ENCODE results near the gene KIAA1217.

The KIAA1217 gene

GRCh38 chr10:24536636-24537035 is 327.7 kb downstream of the KIAA1217 start:
- no peak for DNase-seq (ENCODE audit: low read depth in 2 of 2, low spot score in 1 of 2)

GRCh38 chr10:24541239-24541753 is 332.4 kb downstream of the KIAA1217 start:
- no peak for DNase-seq (ENCODE audit: low read depth in 2 of 2, low spot score in 1 of 2)

- DNase-seq (ENCODE audit: low read depth in 2 of 2, low spot score in 1 of 2) = no peak
These were observed 333.7 kb downstream of the KIAA1217 start for GRCh38 chr10:24542314-24543270.

- DNase-seq (ENCODE audit: low read depth in 2 of 2, low spot score in 1 of 2) = no peak
These were observed 335.8 kb downstream of the KIAA1217 start for GRCh38 chr10:24544776-24545175.

GRCh38 chr10:24545585-24545984 is 336.6 kb downstream of the KIAA1217 start:
- no peak for DNase-seq (ENCODE audit: low read depth in 2 of 2, low spot score in 1 of 2)

- no peak for DNase-seq (ENCODE audit: low read depth in 2 of 2, low spot score in 1 of 2)
These were observed 341.7 kb downstream of the KIAA1217 start for GRCh38 chr10:24550680-24551079.

- DNase-seq (ENCODE audit: low read depth in 2 of 2, low spot score in 1 of 2) = no peak
These were observed 342.2 kb downstream of the KIAA1217 start for GRCh38 chr10:24551161-24551560.

- DNase-seq (ENCODE audit: low read depth in 2 of 2, low spot score in 1 of 2) = no peak
These were observed 343.5 kb downstream of the KIAA1217 start for GRCh38 chr10:24552346-24553016.

- no peak for DNase-seq (ENCODE audit: low read depth in 2 of 2, low spot score in 1 of 2)
These were observed 344.2 kb downstream of the KIAA1217 start for GRCh38 chr10:24553051-24553612.

GRCh38 chr10:24554036-24554435 is 345.1 kb downstream of the KIAA1217 start:
- DNase-seq (ENCODE audit: low read depth in 2 of 2, low spot score in 1 of 2) = no peak

GRCh38 chr10:24556126-24556749 is 347.3 kb downstream of the KIAA1217 start:
- no peak for DNase-seq (ENCODE audit: low read depth in 2 of 2, low spot score in 1 of 2)

GRCh38 chr10:24556750-24557742 is 348.1 kb downstream of the KIAA1217 start:
- no peak for DNase-seq (ENCODE audit: low read depth in 2 of 2, low spot score in 1 of 2)

- DNase-seq (ENCODE audit: low read depth in 2 of 2, low spot score in 1 of 2) = no peak
These were observed 352.5 kb downstream of the KIAA1217 start for GRCh38 chr10:24561453-24561852.

- DNase-seq (ENCODE audit: low read depth in 2 of 2, low spot score in 1 of 2) = no peak
These were observed 359.1 kb downstream of the KIAA1217 start for GRCh38 chr10:24568042-24568441.

GRCh38 chr10:24569330-24569796 is 360.4 kb downstream of the KIAA1217 start:
- no peak for DNase-seq (ENCODE audit: low read depth in 2 of 2, low spot score in 1 of 2)

- no peak for DNase-seq (ENCODE audit: low read depth in 2 of 2, low spot score in 1 of 2)
These were observed 361.1 kb downstream of the KIAA1217 start for GRCh38 chr10:24569828-24570657.

- DNase-seq (ENCODE audit: low read depth in 2 of 2, low spot score in 1 of 2) = no peak
These were observed 361.9 kb downstream of the KIAA1217 start for GRCh38 chr10:24570658-24571426.

- no peak for DNase-seq (ENCODE audit: low read depth in 2 of 2, low spot score in 1 of 2)
These were observed 363.0 kb downstream of the KIAA1217 start for GRCh38 chr10:24571870-24572450.

All from stimulated activated CD8-positive, alpha-beta memory T cell treated with anti-CD3 and anti-CD28 coated beads, Interleukin-4, amount 100 ng/mL, for 4 hours (primary cell).